G401.6 (cell line): ENCODE measurements around the gene NR6A1.

ENCODE experiments used
- FAIRE-seq: peaks from 2 replicates; lab custom pipeline; 2012; peaks lifted over from hg19 to GRCh38; lab: Jason Lieb, UNC

Gene NR6A1

DNA sequence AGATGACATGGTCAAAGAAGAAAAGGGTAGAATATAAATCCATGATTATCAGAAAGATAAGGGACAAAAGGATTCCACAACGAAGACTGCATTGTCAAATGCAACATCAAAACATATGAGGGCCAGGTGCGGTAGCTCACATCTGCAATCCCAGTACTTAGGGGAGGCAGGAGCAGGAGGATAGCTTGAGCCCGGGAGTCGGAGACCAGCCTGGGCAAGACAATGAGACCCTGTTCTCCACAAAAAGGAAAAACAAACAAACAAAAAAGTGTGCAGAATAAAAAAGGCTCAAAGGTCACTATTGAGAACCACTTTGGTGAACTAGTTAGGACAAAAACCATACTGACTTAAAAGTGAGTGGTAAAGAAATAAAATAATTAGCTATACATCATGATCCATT lies 203.7 kb downstream of the NR6A1 start:
- FAIRE-seq = no peak

DNA sequence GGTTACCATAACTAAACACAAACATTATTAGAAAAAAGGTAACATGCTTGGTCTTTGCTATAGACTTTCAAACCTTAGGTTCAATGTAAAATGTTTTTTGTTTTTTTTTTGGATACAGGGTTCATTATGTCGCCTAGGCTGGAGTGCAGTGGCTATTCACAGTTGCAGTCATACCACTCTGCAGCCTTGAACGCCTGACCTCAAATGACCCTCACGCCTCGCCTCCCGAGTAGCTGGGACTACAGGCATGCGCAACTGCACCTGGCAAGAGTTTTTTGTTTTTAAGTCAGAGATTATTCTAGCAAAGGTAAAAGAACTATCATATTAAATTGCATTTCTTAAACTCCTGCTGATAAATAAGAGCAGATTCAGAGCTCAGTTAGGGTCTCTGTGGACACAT lies 208.8 kb downstream of the NR6A1 start:
- no peak for FAIRE-seq

DNA sequence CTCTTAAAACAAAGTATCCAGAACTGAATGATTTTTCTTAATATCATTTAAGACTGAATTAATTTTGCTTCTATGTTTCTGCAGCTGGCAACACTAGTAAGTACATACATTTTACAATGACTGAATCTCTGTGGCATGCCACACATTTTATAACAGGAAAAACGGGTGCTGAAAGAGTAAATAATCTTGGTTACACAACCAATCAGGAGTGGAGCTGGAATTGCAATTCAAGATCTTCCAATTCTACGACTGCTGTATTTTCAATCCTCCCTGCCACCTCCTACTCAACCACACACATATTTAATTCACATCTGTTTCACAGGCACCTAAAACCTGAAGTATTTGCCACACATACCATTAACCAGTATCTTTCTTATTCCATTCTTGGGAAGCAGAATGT lies 211.2 kb downstream of the NR6A1 start:
- no peak for FAIRE-seq

DNA sequence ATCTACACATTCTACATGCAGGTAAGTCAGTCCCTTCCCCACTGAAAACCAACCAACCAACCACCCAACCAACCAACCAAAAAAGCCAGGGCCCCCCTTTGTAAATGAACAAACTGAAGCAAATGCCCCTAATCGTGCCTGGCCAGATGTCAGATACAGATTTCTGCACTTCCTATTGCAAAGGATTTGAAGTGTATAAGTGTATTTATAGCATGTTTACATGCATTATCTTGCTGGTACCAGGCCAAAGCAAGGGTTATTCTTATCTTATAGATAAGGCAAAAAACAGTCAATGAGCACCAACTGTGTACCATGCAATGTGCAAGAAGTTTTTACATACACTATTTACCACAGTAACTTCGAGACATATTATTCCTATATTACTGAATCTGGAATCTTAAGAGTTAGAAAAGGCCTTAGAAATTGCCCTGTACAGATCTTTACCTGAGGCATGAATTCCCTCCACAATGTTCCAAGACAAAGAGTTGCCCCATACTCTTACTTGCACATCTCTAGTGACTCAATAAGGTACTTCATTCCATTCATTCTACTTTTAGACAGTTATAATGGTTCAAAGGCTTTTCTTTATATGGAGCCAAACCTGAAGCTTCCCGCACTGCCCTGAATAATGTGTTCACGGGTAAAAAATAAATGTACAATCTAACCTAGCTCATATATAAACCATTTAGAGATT lies 212.2 kb downstream of the NR6A1 start:
- FAIRE-seq = no peak

DNA sequence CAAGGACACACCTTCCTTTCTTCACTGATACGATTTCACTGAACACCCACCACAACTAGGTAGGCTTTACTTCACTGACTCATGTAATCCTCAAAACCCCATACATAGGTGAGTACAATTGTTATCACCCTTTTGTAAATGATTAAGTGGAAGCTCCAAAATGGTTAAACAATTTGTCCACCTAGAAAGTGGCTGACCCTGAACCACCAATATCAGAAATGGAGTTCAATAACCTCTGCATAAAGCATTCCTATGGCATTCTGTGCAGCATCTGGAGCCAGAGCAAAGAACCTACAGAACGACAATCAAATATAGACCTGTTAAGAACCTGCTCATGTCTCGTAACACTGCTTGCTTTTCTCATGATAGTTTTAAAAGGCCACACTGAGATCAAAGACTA lies 213.2 kb downstream of the NR6A1 start:
- FAIRE-seq = no peak

DNA sequence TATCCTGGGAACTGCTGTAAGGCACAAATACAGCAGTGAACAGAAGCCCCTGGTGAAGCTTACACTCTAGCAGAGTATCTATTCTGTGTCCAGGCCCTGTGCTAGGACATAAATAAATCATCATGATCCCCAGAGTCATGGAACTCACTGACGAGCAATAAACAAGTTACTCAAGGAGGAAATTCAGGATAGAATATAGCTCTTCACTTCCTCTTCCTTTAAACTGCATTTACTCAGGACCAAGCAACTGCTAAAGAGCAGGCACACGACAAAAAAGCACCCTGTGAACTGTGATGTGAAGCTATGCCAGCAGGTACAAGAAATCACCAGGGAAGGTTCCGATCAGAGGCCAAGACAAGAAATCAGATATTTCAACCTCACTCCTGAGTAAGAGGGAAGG lies 216.1 kb downstream of the NR6A1 start:
- FAIRE-seq = no peak

DNA sequence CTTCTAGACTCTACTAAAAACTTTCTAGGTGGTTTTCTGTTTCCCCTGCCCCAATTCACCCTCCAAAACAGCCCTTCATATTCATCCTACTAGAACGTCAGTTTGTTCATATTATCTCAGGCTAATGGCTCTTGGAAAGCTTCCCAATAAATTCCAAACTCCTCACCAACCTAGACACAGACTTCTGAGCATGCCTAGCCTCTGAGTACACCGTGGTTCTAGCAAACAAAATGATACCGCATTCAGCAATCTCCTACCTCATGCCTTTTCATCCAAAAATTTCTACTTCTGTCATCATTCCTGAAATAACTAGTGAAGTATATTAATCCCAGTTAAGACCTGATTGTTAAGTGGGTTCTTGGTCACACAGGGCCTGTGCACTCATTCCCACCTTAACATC lies 217.4 kb downstream of the NR6A1 start:
- FAIRE-seq = no peak

DNA sequence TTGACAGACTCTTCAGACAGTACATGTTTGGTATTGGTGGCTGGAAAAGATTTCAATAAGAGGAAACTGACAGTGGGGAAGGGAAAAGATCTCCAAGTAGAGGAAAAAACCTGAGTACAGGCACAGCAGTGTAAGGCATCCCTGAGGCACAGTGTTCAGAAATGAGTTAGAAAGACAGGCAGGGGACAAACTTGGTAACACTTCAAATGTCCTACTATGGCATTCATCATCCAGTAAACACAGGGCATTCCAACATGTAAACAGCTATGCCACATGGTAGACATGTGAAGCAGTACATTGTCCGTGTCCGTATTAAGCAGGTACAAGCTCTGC lies 218.9 kb downstream of the NR6A1 start:
- no peak for FAIRE-seq

DNA sequence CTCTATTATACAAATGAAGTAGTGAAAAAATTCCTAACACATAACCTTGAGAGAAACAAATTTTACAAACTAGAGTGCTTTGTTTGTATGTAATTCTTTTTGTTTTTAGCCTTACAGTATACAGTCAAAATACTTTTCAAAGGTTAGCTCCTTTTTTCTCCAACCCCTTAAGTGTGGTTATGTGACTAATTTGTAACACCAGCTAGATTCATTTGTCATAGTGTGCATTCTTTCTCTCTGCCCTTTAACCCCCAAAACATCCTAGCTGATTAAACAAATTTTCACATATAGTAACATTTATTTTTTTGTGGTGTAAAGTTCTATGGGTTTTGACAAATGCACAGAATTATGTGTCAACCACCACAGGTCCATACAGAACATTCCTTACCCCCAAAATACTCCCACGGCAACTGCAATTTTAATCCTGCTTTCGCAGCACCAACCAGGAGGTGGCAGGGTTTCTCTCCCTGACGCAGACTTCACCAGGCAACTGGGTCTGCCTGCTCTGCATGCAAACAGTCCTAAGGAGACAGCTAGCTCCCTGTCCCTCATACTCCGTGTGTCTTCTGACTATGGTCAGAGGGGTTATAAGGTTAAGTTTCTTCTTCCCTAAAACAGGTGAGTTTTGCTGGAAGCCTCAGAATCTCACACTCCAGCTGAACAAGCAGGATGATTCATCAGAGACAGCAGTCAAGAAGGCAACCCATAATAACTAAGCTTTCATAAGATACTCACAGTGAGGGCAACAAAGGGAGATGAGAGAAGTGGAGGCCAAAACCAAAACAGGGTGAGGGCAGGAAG lies 219.4 kb downstream of the NR6A1 start:
- peak; percentile 86 for FAIRE-seq

DNA sequence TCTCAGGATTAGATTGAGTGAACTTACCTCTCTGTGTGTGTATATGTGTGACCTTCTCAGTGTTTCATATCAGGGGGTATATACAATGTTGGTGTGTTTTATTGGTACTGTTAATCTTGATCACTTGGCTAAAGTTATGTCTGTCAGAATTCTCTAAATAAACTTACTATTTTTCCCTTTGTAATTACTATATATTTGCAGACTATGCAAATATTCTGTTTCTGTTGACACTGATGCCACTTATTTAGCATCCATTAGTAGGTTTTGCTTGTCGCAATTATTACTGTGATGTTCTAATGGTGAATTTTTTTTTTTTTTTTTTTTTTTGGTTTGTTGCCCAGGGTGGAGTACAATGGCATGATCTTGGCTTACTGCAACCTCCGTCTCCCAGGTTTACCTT lies 221.0 kb downstream of the NR6A1 start:
- FAIRE-seq = no peak

DNA sequence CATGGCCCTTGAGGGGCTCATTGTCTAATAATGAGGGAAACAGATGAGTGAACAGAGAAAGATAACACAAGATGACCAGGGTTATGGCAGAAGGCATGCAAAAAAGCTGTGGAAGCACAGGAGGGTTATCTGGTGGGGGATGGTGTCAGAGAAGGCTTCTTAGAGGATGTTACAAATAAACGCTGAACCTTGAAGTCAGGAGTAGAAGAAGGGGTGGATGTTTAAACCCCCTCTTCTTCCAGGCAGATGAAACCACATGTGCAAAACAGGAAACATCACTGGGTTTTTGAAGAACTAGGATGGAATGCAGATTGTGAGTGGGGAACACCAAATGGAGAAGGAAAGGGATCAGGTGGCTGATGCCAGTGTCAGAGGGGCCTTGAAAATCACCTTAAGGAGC lies 222.1 kb downstream of the NR6A1 start:
- no peak for FAIRE-seq

DNA sequence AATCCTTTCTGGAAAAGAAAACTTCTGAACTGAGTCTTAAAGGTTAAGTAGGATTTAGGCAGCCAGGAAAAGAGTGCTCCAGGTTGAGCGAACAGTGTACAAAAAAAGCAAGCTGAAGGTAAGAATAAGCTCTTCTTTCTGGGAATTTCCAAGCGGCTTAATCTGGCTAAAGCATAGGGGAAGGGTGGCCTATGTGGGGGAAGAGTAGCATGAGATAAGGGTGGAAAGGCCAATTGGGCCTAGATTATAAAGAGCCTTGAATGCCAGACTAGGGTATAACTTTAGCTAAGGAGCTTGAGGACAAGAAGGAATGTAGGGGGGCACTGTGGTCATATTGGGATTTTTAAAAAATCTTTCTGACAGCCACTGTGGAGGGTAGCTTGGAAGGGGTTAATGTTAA lies 226.6 kb downstream of the NR6A1 start:
- no peak for FAIRE-seq

DNA sequence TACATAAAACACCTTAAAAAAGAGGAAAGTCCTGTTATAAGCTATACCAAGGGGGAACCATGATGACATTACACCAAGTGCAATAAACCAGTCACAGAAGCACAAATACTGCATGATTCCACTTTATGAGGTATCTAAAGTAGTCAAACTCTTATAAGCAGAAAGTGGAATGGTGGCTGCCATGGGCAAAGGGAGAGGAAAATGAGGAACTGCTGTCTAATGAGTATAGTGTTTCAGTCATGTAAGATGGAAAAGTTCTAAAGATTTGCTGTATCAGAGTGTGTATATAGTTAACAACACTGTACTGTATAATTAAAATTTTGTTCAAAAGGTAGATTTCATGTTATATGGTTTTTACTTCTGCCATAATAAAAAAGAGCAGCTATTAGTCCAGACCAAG lies 229.3 kb downstream of the NR6A1 start:
- no peak for FAIRE-seq

DNA sequence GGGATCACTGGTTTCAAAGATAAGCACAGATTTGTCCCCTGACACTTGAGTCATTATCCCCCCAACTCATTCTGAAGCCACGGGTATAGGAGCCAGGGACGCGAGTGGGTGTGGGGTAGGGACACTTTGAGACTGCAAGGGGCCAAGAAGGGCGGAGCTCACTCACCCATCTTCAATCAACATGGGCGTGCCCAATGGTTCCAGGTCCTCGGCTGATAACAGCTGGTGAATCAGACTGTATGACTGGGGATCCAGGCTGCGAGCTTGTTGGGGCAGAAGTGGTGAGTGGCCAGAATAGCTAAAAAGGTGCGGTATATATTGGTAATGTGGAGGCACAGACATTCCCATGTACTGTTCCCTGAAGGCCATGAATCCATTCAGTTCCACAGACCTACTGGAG lies 233.2 kb downstream of the NR6A1 start:
- FAIRE-seq = no peak

DNA sequence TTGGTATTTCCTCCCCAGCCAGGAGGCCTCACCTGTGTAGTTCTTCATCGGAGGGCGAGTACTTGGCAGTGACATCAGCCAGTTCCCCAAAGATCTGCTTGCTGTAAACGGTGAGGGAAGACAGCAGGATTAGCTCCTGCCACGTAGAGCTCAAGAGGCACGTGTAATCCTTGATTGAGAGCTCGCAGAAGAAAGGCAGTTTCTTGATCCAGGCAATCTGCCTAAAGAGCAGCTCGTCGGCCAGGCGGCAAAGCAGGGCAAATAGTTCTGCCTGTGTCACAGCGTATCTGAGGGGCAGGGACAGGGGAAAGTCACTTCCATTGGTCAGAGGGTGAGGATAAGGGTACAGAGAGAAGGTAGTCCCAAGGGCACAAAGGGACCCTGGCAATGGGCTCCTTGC lies 235.3 kb downstream of the NR6A1 start:
- FAIRE-seq = no peak

DNA sequence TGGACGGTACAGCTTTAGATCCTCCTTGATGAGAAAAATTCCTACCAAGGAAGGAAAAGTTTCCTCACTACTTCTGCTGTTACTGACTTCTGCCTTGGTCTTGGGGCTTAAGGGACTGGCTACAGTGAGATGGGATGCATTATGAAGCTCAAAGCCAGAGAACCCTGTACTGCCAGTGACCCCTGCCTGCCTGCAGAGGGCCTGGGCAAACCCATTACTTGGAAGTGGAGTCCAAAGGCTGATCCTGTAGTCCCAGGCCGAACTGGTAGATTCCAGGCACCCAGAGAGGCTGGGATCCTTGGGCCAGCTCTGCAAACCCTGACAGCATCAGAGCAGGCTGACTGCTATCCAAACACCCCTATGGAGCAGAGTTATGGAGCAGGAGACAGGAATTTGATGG lies 238.2 kb downstream of the NR6A1 start:
- FAIRE-seq = no peak

DNA sequence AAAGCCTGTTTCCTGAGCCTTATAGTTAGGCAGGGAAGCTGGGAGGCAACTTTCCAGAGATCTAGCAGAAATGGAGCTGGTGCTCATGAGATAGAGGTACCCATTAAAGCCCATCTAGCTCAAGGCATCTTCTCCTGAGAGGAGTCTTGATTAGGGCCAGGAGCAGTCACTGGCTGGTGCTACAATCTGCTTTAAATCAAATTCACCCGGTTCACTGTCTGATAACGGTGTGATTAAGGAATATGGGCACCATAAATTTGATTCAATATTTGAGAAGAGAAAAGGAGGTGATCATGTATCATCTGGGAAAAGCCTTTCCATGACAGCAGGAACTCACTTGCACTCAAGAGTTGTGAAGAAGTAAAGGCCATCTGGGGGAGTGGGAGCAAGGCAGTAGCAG lies 240.0 kb downstream of the NR6A1 start:
- no peak for FAIRE-seq

DNA sequence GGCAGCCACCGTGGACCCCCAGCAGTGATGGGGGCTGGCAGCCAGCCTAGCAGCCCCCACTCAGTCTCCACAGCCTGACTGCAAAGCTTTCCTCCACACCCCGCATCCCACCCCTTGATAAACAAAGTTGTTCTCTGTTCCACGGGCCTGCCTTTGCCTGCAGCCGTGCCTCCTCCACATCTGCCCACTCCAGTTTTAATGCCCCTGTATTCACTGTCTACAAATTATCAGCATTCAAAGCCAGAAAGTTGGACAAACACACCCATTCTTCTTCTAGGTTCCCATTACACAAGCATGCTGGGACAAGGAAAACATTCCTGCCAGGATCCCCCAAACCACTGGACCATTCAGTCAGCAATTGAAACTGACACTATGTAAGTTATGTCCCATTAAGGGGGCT lies 240.9 kb downstream of the NR6A1 start:
- FAIRE-seq = no peak

DNA sequence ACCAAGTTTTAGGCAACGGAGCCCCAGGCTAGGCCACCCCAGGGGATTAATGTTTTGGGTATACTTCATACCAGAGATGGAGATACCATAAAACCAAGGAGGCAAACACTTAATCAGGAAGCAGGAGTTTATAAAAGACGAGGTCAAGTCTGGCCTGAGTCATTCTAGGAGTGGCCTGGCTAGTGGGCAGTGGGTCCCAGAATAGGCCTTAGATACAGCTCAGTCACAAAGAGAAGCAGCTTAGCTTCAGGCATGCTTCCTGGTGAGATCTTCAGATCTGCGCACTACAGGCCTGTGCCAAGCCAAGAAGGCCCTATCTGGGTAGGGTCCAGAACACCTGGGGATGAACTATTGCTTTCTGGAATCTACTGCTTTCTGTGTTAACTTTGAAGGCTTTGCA lies 243.3 kb downstream of the NR6A1 start:
- FAIRE-seq = no peak

DNA sequence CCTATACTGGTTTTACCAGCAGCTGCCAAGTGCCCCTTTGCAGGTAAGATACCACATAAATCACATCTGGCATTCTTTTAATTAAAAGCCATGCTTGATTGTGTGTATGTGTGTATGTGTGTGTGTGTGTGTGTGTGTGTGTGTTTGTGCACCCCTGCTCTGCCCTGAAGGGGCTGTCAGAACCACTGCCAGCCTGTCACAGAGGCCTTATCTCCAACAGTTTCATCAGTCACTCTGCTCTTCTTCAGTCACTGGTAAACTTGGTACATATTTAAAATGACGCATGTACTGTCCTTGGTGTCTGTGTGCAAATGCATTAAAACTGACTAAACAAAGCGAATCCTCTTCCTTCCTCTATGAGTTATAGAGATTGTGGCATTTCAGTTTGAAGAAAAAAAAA lies 244.9 kb downstream of the NR6A1 start:
- FAIRE-seq = no peak

DNA sequence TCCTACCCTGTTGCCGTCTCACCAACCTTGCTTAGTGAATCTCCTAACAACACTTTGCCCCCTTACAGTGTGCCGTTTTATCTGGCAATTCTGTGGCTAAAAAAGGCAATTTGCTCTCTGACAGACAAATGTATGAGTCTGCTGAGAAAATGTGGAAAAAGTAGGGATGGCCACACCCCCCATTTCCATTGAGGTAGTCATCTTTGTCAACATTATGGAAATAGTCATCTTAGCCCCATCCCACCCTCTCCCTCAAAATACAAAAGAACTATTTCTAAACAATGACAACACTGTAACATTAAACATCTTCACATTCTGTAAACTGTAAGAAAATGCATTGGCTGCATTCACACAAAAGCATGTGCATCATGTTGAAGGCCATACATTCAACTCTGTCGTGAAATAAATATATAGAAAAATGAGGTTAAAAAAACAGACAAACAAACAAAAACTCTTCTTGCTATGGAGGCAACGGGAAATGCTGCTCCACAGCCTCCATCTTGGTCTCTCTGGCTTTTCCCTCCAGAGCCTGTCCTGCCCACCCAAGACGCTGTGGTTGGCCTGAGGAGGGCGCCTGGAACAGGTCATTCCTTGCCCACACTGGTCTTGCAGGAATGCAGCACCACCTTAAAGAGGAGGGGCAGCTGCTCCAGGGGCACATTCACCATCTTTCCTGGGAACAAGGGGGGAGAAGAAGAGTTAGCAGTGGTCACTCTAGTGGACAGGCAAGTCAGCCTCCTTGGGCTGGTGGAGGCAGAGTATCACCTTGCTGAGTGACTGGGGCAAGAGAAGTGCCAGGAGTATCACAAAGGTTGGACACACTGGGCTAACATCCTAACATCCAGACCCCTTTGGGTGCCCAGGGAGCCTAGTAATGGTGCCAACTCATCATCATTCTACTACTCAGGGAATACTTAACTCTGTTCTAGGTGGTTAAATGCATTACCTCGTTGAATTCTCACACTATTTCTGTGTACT lies 248.7 kb downstream of the NR6A1 start:
- no peak for FAIRE-seq

DNA sequence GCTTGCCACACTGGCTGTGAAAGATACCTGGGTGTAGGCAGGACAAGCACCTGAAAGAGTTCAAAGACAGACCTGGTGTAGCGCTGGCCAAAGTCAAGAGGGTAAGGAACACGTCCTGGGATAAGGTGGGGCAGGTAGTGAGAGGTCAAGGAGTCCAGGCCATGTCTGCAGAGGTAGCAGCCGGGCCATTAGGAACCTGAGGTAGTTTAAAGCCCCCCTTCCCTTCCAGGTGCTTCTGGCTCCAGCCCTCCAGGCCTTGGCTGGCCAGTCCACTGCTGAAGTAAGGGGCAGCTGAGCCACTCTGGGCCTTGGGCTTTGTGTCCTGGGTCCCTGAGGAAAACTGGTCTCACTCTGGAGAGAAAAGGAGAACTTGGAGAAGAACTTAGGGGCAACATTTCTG lies 250.0 kb downstream of the NR6A1 start:
- no peak for FAIRE-seq

DNA sequence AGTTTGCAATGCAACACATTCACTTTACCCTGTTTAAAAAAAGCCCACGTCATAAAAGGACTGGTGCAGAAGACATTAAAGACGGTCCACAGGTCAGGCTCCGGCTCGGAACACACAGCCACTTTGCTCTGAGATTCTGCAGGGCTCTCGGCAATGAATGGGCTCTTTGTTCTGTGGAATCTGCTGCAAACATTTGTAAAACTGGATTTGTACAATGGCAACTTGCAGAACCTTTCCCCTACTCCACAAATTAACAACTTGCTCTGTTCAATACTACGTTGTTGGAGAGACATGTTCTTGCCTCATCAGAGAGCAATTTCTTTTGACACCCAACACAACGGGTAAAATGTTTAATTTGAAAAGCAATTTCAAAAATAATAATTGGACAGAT lies 250.9 kb downstream of the NR6A1 start:
- FAIRE-seq = no peak
